Keratinocyte (primary cell): ENCODE results near the gene TIA1.

ENCODE experiments used
- CTCF ChIP-seq, 3 experiments: IDR thresholded peaks in 1 of 3; conservative IDR thresholded peaks in 1 of 3; optimal IDR thresholded peaks in 1 of 3; 2 replicates in 2 of 3; 3 replicates in 1 of 3; pipeline versions ENCODE3 to v1.5.1; 2011; ENCODE audit warnings: low read length in 3 of 3, mild to moderate bottlenecking in 3 of 3, moderate library complexity in 2 of 3, control low read depth in 1 of 3, inconsistent platforms in 1 of 3; ENCODE audit not compliant: insufficient read depth in 2 of 3; ENCODE audit errors: extremely low read depth in 1 of 3
- EZH2 ChIP-seq: IDR thresholded peaks from one replicate; pipeline ENCODE4 v1.6.1; 2012; ENCODE audit warnings: inconsistent platforms, mild to moderate bottlenecking, low read length, moderate library complexity

- TF ChIP-seq CTCF (optimal IDR thresholded peaks at IDR 0.05 in 1 of 3, IDR thresholded peaks at IDR 0.05 in 1 of 3, conservative IDR thresholded peaks at IDR 0.05 in 1 of 3; ENCODE audit: extremely low read depth in 1 of 3, insufficient read depth in 2 of 3, low read length in 3 of 3) (no peak), EZH2 (no peak)
Observed at GRCh38 chr2:70201225-70201768, 47.1 kb downstream of the TIA1 start.
